HG03571 (cell line): Measurements from ENCODE around the gene SPNS1.

Experiments
- ATAC-seq: cut with Tn5 transposase; IDR thresholded peaks from one replicate; pipeline ENCODE4 v1.9.1; 2021; ENCODE audit not compliant: unreplicated experiment

SPNS1 gene

DNA sequence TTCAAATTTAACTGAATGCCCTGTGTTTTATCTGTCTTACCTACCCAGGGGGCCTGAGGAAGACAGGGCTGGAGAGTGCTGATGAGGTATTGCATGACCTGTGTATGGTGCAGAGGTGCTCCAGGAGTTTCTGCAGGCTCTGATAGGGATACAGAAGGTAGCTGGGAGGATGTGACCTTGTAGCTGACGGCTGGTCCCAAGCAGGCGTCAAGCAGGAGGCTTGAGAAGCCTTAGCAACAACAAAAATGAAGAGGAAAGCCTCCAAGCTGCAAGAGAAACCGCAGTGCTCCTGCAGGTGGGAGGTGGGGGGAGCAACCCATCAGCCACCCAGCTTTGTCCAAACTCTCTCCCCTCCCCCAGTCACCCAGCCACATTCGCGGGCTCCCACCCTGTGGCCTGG lies 50.6 kb downstream of the SPNS1 start:
- no peak for ATAC-seq

DNA sequence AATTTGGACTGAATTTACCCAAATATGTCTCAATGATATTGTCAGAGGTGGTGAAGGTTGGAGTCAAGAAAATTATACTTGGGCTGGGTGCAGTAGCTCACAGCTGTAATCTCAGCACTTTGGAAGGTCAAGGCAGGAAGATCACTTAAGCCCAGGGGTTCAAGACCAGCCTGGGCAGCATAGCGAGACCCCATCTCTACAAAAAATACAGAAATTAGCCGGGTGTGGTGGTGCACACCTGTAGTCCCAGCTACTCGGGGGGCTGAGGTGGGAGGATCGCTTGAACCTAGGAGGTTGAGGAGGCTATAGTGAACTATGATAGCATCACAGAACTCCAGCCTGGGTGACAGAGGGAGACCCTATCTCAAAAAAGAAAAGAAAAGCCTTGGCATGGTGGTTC lies 51.2 kb downstream of the SPNS1 start:
- no peak for ATAC-seq

DNA sequence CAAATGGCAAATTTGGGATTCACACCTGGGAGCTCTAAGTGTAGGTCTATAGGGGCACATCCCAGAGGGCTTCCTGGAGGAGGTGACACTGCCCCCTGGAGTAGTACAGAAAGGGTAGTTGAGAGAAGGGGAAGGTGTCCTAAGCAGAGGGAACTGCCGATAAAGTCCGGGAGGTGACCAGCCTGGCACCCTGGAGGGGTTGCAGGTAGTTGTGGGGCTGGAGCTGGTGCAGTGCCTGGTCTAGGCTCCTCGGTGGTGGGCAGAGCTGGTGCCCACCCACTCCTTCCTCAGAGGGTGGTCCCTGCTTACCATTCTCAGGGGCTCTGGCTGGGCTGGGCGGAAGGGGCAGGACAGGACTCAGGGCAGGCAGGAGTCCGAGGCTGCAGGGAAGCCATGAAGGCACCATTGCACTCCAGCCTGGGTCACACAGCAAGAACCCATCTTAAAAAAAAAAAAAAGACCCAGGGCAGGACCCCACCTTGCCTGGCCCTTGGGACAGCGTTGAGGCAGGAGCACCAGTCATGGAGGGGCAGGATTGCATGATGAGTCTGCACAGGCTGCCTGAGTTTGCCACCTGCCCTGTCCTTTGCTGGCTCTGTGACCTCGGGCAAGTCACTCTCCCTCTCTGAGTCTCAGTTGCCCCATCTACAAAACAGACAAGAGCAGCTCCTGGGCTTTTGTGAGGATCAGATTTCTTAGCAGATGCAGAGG lies 54.0 kb downstream of the SPNS1 start:
- ATAC-seq = no peak

DNA sequence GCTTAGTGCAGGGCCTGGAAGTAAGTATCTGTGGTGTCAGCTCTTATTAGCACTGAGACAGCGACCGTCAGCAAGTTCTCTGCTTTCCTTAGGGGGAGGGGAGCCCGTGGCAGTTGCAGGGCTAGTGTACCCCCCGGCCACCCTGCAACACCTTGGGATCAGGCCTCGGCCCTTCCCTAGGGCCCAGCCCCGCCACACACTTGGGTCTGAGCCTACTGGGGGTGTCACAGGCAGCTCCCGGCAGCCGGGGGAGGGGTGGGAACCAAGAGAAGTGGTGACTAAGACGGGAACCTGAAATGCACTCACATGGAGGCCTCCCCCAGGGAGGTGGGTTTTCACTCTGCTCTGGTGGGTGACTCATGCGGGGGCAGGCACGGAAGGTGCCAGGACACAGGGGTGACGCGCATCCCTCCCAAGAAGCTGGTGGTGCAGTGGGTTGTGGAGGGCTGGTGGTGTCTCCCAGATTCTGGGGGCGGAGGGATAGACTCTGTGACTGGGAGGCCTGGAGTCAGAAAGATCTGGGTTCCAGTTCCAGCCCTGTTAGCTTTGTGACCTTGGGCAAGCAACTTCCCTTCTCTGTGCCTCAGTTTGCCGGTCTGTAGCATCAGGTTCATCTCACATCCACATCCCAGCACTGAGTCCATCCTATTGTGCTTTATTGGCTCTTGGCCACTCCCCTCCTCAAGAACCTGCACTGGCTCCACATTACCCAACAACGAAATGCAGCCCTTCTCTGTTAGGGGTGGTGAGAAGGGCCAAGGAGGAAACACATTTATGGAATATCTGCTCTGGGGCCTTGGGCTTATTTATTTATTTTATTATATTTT lies 54.8 kb downstream of the SPNS1 start:
- no peak for ATAC-seq

DNA sequence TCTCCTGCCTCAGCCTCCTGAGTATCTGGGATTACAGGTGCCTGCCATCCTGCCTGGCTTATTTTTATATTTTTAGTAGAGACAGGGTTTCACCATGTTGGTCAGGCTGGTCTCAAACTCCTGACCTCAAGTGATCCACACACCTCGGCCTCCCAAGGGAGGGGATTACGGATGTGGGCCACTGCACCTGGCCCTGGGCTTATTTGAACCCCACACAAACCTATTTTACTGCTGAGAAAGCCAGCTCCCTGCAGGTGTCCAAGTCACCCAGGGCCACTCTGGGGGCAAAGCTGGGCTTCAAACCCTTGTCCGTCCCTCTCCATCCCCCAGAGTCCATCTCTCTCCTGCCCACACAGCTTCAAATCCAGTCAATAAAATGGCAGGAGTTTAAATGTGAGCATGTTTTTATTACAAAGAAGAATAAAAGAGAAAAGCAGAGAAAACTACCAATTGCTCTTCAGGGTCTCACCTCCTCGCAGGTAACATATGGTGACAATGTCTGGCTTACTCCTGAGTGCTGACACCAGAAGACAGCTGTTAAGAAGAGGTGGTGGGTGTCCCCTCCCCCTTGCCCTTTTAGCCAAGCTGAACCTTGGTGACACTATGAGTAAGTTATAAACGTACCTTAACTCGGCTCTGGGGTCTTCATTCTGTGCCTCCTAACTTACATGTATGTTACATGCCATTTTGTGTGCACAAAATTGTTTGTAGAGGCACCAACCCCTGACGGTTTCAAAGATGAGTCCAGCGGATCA lies 55.7 kb downstream of the SPNS1 start:
- ATAC-seq = no peak
